ENCODE data around the gene C1orf159. TPM values are rescaled to one million over a fixed set of nuclear protein-coding genes. Genes with fewer than 3 reads are reported as not detected.

Gene C1orf159
- total RNA-seq: 4.8 and 5.2 TPM in 2 replicates

GRCh38 chr1:1115786-1116700 lies at the start of gene C1orf159:
Gene C1orf159 (minus strand): TSS chr1:1116089. CDS start chr1:1091543, 24,546 bp downstream.

DNA sequence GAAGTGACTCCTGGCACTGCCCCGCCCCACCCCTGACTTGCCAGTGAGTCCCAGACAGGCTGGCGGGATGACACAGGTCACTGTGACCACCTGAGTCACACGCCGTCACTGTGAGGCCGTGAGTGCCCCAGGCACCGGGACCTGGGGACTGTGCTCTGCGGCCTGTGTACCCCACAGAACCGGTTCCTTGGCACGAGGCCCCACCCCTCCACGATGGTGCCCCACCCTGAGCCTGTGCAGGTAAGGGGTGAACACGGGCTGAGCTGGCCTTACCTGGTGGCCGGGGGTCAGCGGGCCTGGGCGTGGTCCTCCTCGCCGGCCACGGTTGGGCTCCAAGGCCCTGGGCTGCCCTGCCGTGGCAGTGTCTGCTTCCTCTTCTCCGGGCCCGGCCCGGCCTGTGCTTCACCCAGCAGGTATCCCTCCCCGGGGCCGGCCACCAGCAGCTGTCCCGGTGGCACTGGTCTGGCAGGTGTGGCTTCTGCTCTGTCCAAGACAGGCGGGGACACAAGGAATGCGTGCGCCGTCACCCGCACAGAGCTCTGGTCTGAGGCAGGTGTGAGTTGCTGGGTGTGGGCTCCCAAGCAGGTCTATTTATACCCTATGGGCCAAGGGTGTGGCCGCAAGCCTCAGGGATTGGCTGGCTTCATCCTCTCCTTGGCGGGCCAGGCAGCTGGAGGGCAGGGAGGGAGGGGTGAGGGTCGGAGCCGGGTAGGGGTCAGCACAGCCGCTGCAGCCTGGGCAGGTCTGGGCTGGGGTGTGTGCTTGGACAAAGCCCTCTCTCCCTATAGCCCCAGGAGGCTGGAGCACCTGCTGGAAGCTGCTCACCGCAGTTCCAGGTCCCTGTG lies 41.9 kb downstream of the C1orf159 start, which contains the start of gene RNF223:
Gene RNF223, minus strand, starts transcription at position 564 of the 845 bp plus-strand sequence. CDS start 1,740 bp downstream, outside the sequence.

Other genes starting within 250 kb of the C1orf159 start
- 19.9 and 36.2 TPM in 2 replicates for gene SAMD11, start 192.2 kb downstream of the C1orf159 start, total RNA-seq
- 47.2 and 47.3 TPM in 2 replicates for gene NOC2L, start 156.8 kb downstream of the C1orf159 start, total RNA-seq
- gene KLHL17, start 155.5 kb downstream of the C1orf159 start, total RNA-seq: 2.7 and 4.3 TPM in 2 replicates
- gene PLEKHN1, start 149.6 kb downstream of the C1orf159 start, total RNA-seq: 0.76 and 0.91 TPM in 2 replicates
- gene PERM1, start 134.0 kb downstream of the C1orf159 start, total RNA-seq: 0.13 TPM in 1 of 2 replicates, not detected in the other
- gene HES4, start 116.0 kb downstream of the C1orf159 start, total RNA-seq: 0.91 and 4.0 TPM in 2 replicates
- gene ISG15, start 102.6 kb downstream of the C1orf159 start, total RNA-seq: 22.7 and 38.0 TPM in 2 replicates
- gene AGRN, start 96.0 kb downstream of the C1orf159 start, total RNA-seq: 19.3 and 22.5 TPM in 2 replicates
- gene RNF223, start 41.8 kb downstream of the C1orf159 start, total RNA-seq: not detected in 2 replicates
- gene TTLL10, start 57.8 kb upstream of the C1orf159 start, total RNA-seq: not detected in 2 replicates
- 0.32 and 0.39 TPM in 2 replicates for gene TNFRSF18, start 90.5 kb upstream of the C1orf159 start, total RNA-seq
- 0.13 TPM in 1 of 2 replicates, not detected in the other for gene TNFRSF4, start 98.1 kb upstream of the C1orf159 start, total RNA-seq
- gene SDF4, start 115.9 kb upstream of the C1orf159 start, total RNA-seq: 121 and 122 TPM in 2 replicates
- gene B3GALT6, start 116.1 kb upstream of the C1orf159 start, total RNA-seq: 16.3 and 18.9 TPM in 2 replicates
- gene C1QTNF12, start 130.6 kb upstream of the C1orf159 start, total RNA-seq: 0.43 and 0.65 TPM in 2 replicates
- 26.9 and 30.3 TPM in 2 replicates for gene UBE2J2, start 157.8 kb upstream of the C1orf159 start, total RNA-seq
- 0.76 and 0.78 TPM in 2 replicates for gene SCNN1D, start 164.3 kb upstream of the C1orf159 start, total RNA-seq
- gene ACAP3, start 191.8 kb upstream of the C1orf159 start, total RNA-seq: 19.2 and 24.7 TPM in 2 replicates
- gene PUSL1, start 192.5 kb upstream of the C1orf159 start, total RNA-seq: 16.2 and 22.7 TPM in 2 replicates
- 43.3 and 46.8 TPM in 2 replicates for gene INTS11, start 208.6 kb upstream of the C1orf159 start, total RNA-seq
- 10.3 and 12.6 TPM in 2 replicates for gene CPTP, start 208.7 kb upstream of the C1orf159 start, total RNA-seq
- gene TAS1R3, start 215.2 kb upstream of the C1orf159 start, total RNA-seq: under 0.01 and 0.22 TPM in 2 replicates
- gene DVL1, start 233.3 kb upstream of the C1orf159 start, total RNA-seq: 30.4 and 31.7 TPM in 2 replicates
- 507 and 540 TPM in 2 replicates for gene MXRA8, start 242.5 kb upstream of the C1orf159 start, total RNA-seq